ENCODE data around the gene SLC22A3. TPM values are rescaled to one million over a fixed set of nuclear protein-coding genes. Genes with fewer than 3 reads are reported as not detected.
"Not testable (repeated sequence)": the region's sequence is repeated elsewhere in the genome, so short reads cannot be mapped to it uniquely, and the experiment has no call there.

SLC22A3 gene
- polyA plus RNA-seq, 3 donors, result 3.8 to 5.0 (median 4.3) TPM

- DNase-seq (ENCODE audit: low read depth in 3 of 3, low spot score in 2 of 3), result no peak
Measured at GRCh38 chr6:160367798-160368547, 19.8 kb downstream of the SLC22A3 start.

- DNase-seq (ENCODE audit: low read depth in 3 of 3, low spot score in 2 of 3), result no peak
Measured at GRCh38 chr6:160368670-160369069, 20.5 kb downstream of the SLC22A3 start.

GRCh38 chr6:160373601-160374000 lies 25.4 kb downstream of the SLC22A3 start:
- DNase-seq (ENCODE audit: low read depth in 3 of 3, low spot score in 2 of 3), result not testable (repeated sequence)

GRCh38 chr6:160374836-160375560 lies 26.8 kb downstream of the SLC22A3 start:
- DNase-seq (ENCODE audit: low read depth in 3 of 3, low spot score in 2 of 3), result no peak

- DNase-seq (ENCODE audit: low read depth in 3 of 3, low spot score in 2 of 3), result no peak
Measured at GRCh38 chr6:160375561-160375949, 27.4 kb downstream of the SLC22A3 start.

- no peak for DNase-seq (ENCODE audit: low read depth in 3 of 3, low spot score in 2 of 3)
Measured at GRCh38 chr6:160376445-160376844, 28.3 kb downstream of the SLC22A3 start.

GRCh38 chr6:160378218-160378617 lies 30.0 kb downstream of the SLC22A3 start:
- DNase-seq (ENCODE audit: low read depth in 3 of 3, low spot score in 2 of 3), result no peak

GRCh38 chr6:160378882-160379281 lies 30.7 kb downstream of the SLC22A3 start:
- no peak for DNase-seq (ENCODE audit: low read depth in 3 of 3, low spot score in 2 of 3)

- no peak for DNase-seq (ENCODE audit: low read depth in 3 of 3, low spot score in 2 of 3)
Measured at GRCh38 chr6:160379466-160379865, 31.3 kb downstream of the SLC22A3 start.

GRCh38 chr6:160382946-160383345 lies 34.8 kb downstream of the SLC22A3 start:
- no peak for DNase-seq (ENCODE audit: low read depth in 3 of 3, low spot score in 2 of 3)

- DNase-seq (ENCODE audit: low read depth in 3 of 3, low spot score in 2 of 3), result no peak
Measured at GRCh38 chr6:160386869-160387530, 38.8 kb downstream of the SLC22A3 start.

GRCh38 chr6:160387916-160388643 lies 39.9 kb downstream of the SLC22A3 start:
- DNase-seq (ENCODE audit: low read depth in 3 of 3, low spot score in 2 of 3), result no peak

- no peak for DNase-seq (ENCODE audit: low read depth in 3 of 3, low spot score in 2 of 3)
Measured at GRCh38 chr6:160388922-160389321, 40.7 kb downstream of the SLC22A3 start.

- DNase-seq (ENCODE audit: low read depth in 3 of 3, low spot score in 2 of 3), result no peak
Measured at GRCh38 chr6:160391419-160392116, 43.4 kb downstream of the SLC22A3 start.

- DNase-seq (ENCODE audit: low read depth in 3 of 3, low spot score in 2 of 3), result not testable (repeated sequence)
Measured at GRCh38 chr6:160393442-160393841, 45.3 kb downstream of the SLC22A3 start.

- no peak for DNase-seq (ENCODE audit: low read depth in 3 of 3, low spot score in 2 of 3)
Measured at GRCh38 chr6:160393891-160394653, 45.9 kb downstream of the SLC22A3 start.

GRCh38 chr6:160394654-160395035 lies 46.5 kb downstream of the SLC22A3 start:
- no peak for DNase-seq (ENCODE audit: low read depth in 3 of 3, low spot score in 2 of 3)

- DNase-seq (ENCODE audit: low read depth in 3 of 3, low spot score in 2 of 3), result no peak
Measured at GRCh38 chr6:160395187-160395586, 47.0 kb downstream of the SLC22A3 start.

- DNase-seq (ENCODE audit: low read depth in 3 of 3, low spot score in 2 of 3), result no peak
Measured at GRCh38 chr6:160396292-160396691, 48.1 kb downstream of the SLC22A3 start.
